ENCODE measurements around the gene FGD4.

GRCh38 chr12:32437095-32437515 lies 37.7 kb downstream of the FGD4 start:
- no peak for TF ChIP-seq CTCF (IDR thresholded peaks at IDR 0.05)
- TF ChIP-seq POLR2A (IDR thresholded peaks at IDR 0.05), result no peak
